HG02571 (cell line): ENCODE results near the gene SPPL2A.
"Not testable (repeated sequence)": the region's sequence is repeated elsewhere in the genome, so short reads cannot be mapped to it uniquely, and the experiment has no call there.

ENCODE experiments used
- ATAC-seq: cut with Tn5 transposase; IDR thresholded peaks from one replicate; pipeline ENCODE4 v1.9.1; 2021; ENCODE audit warnings: mild to moderate bottlenecking, moderate library complexity; ENCODE audit not compliant: unreplicated experiment

The SPPL2A gene

DNA sequence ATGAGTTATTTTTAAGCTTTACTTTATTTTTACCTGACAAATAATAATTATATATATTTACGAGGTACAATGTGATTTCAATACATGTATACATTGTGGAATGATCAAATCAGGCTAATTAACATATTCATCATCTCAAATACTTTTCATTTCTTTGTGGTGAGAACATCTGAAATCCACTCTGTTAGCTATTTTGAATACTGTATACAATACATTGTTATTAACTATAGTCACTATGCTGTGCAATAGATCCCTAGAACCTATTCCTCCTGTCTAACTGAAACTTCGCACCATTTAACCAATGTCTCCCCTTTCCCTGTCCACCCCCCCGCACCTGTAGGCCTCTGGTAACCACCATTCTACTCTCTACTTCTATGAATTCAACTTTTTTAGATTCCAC, 7.9 kb upstream of the SPPL2A start:
- no peak for ATAC-seq

DNA sequence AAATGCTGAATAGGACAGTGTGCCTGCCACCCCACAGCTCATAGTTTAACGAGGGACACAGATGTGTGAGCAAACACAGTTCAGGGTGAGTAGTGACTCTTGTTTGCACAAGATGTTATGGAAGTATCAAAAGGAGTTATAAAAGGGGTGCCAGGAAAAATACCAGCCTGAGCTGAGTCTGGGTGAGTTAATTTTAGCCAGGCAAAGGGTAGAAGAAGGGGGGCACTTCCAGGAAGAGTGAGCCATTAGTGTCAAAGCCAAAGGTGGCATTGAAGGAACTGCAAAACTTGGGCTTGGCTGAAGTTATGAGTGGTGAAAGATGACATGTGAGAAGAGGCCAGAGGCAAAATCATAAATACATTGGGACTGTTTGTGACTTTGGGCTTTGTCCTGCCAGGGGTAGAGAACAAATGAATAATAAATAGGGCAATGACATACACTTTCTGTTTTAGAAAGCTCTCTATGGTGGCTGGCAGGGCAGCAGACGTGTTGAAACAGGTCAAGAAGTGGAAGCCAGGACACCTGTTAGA, 1.9 kb upstream of the SPPL2A start:
- ATAC-seq = no peak

DNA sequence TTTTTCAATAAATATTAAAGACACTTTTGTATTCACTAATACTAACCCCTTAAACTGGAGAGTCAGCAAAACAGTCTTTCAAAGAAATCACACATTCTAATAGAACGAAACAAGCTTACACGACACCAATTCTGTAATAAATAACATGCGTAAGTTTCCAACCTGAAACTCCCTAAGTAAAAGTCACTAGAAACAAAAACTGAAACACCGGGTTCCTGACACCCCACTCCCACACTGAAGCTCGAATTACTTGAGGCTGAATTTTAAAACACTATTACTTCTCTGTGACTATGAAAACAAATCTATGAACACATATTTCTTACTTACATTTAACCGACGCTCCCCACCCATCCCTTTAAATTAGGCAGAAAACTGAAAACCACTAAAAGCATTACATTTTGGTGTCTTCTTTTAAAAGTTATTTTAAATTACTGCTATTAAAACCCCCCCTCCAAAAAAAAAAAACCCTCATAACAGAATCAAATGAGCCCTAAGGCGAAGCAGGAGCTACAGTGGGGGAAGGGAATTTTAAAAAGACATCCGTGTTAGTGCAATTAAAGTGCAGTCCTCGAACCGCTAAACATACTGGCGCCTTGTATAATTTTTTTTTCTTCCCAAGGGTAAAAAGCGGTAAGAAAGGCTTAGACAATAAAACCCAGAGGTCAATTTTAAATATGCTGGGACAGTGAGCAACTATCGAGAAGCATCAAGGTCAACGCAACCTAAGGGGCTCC, 878 bp downstream of the SPPL2A start:
- ATAC-seq = no peak

DNA sequence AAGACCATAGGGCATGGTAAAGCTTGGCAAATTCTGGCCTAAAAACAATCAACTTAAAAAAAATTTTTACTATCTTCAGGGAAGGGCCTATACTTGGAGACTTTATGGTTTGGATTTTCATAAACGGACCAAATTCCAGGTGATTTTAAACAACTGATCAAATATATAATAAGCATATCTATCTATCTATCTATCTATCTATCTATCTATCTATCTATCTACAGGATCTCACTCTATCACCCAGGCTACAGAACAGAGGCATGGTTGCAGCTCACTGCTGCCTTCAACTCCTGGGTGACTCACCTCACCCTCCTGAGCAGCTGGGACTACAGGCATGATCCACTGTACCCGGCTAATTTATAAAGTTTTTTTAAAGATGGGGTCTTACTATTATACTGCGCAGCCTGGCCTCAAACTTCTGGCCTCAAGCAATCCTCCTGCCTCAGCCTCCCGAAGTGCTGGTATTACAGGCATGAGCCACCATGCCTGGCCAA, 6.7 kb downstream of the SPPL2A start:
- ATAC-seq = no peak

DNA sequence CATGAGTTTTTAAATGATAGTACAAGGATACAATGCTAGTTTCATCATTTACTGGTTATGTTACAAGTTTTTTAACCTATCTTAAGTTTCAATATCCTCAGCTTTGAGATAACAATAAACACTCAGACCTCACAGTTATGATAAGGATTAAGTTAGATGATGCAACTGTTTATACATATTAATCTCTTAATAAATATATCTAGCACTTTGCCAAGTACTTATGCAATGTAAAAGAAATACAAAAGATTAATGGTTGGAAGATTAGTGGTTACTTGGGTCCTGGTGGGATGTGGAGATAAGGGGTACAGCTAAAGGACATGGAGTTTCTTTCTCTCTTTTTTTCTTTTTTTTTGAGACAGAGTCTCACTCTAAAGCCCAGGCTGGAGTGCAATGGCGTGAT, 12.0 kb downstream of the SPPL2A start:
- ATAC-seq = no peak

DNA sequence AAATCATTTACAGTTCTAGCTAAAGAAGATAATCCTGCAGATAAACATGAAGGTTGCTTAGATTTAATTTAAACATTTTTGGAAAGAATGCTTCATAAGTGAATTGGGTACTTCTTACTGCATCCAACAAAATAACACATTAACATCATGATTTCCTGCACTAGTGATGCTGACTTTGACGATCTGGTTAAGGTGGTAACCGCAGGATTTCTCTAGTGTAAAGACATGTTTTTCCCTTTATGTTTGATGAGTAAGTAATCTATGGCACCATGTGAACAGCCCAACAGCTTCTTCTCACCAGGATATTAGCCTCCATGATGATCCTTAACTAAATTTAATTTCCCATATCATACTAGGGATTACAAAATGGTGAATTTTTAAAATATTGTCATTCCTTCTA, 14.1 kb downstream of the SPPL2A start:
- ATAC-seq = no peak

DNA sequence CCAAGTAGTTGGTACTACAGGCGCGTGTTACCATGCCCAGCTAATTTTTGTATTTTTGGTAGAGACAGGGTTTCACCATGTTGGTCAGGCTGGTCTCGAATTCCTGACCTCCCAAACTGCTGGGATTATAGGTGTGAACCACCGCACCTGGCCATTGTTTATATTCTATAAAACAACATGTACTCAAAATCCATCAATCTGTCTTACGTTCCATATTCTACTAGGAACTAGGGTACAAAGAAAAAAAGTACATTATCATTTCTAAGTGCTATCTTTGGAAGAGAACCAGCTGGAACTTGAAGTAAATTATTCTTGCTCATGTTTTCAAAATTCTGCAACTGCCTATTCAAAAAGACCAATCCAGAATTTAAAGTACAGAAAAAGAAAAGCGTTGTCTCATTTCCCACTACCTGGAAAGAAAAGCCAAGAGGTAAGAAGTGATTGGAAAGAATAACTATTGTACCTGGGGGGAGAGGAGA, 15.2 kb downstream of the SPPL2A start:
- no peak for ATAC-seq

DNA sequence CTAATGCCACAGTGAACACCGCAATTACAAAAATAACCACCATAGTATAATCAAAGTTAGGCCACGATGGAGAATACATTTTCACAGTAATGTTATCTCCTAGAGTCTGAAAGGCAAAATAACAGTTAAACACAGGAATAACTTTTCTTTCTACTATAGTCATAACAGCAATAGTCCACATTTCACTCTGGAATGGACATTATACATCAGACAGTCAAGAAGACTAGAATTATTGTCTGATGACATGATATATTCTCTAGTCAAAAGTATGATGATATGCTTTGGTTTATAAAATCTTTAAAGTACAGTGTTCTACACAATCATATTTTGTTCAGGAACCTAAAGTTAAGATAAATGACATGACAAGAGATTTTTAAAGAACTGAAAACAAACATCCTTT, 18.0 kb downstream of the SPPL2A start:
- no peak for ATAC-seq

DNA sequence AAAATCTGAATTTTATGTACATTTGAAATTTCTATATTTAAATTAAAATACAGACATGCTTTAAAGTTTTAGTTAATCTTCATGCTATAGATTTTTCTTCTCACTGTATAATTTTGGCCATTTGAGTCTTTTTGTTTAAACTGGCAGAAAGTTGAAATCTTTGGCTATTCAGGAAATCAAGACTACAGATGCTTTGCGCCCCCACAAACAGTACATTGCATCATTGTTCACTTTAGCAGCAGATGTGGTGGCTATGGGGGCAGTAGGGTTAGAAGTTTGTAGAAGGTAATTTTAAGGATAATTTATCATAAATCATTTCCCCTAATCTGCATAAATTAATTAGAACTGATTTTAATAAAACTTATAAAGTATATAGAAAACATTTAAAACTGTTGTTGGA, 20.9 kb downstream of the SPPL2A start:
- ATAC-seq = no peak

DNA sequence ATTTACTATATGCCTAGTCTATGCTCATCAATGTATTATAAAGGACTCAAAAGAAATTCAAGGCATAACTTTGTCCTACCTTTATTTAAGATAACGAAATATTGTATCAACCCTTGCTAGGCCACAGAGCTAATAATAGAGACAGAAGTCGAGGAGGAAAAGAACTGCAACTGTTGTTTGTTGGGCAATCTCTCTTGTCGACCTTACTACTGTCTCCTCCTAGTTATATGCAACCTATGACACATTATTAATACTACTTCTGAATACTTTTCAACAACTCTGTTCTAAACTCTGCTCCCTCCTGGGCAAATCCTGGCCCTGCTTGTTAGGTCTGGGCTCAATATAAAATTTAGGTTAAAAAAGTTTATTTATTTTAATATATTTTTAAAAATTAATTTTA, 24.6 kb downstream of the SPPL2A start:
- ATAC-seq = no peak

DNA sequence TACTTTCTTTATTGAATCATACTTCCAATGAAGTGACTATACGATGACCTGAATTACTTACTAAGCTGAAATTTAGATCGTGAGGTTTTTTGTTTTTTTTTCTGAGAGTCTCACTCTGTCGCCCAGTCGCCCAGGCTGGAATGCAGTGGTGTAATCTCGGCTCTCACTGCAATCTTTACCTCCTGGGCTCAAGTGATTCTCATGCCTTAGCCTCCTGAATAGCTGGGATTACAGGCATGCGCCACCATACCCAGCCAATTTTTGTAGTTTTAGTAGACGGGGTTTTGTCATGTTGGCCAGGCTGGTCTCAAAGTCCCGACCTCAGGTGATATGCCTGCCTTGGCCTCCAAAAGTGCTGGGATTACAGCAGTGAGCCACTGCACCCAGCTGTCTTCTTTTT, 28.7 kb downstream of the SPPL2A start:
- ATAC-seq = no peak

DNA sequence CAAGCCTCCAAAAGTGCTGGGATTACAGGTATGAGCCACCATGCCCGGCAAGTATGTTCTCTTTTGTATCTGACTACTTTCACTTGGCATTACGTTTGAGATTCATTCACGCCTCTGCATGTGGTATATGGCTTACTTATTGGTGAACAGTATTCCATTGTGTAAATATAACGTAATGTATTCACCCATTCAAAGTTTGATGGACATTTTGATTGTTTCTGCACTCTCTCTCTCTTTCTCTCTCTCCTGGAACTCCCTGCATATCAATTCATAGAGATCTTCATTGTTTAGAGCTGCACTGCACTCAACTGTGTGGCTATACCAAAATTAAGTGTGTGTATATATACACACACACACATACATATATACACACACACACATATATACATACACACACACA, 30.4 kb downstream of the SPPL2A start:
- no peak for ATAC-seq

DNA sequence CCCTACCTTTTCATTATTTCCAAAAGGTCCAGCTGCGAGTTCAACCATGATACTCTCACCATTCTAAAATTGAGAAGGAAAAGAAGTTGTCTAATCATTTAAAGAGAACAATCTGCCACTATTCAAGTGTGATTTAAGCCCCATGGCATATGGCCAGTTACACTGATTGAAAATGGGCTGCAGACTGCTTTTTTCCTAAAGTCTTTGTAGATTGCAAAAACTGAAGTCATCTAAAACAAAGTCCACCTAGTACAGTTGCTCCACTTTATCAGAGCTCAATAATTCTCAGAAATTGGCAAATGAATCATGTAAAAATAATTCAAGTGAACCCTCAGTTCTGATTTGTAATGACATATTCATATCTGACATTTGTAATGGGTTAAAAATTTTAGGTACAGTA, 39.2 kb downstream of the SPPL2A start:
- ATAC-seq = no peak

DNA sequence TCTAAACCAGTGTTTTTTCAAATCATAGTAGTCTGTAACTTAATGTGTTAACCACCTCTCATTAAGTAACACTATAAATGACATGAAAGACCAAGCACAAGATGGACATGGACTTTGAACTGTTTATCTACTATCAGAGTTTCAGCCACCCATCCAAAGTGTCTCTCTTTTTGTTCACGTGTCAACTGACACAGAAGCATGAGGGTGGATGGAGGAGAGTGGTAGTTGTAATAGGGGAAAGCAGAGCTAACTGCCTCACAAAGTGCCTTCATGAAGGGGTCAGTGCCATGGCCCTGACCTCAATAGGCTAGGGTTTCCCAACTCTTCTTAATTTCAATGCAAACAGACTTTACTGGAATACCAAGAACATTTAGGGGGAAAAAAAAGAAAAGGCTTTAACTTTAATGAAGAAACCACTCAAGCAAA, 46.8 kb downstream of the SPPL2A start:
- ATAC-seq = no peak

DNA sequence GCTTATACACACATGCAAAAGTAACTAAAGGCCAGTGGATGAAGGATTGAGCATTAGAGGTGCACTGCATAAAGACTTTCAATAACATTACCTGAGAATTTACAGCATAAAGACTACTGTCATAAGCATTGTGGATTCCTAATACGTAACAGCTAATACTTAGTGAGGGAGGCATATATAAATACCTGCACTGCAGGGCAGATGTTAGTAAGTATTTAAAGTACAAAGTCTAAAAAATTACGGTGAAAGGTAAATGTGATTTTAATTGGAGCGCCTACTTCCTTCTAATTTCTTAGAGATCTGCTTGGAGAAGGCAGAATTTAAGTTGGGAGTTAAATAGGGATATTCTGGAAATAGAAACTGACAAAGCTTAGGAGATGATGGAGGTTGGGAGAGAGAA, 53.5 kb downstream of the SPPL2A start:
- ATAC-seq = no peak

DNA sequence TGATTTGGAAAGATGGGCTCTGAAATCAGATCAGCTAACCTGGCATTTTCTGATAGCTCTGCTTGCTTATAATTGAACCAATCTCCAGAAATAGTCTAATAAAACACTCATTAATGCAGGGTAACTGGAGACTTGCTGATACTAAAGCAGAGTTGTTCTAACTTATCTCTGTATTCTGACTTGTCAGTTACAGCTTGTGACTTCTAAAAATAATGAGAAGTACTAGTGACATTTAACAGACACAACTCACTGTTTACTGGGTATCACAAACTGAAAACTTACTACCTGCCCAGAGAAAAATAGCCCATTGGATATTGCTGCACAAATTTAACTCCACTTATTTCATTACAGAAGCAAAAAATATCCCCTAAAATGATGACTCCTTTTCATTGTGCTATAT, 54.9 kb downstream of the SPPL2A start:
- no peak for ATAC-seq

DNA sequence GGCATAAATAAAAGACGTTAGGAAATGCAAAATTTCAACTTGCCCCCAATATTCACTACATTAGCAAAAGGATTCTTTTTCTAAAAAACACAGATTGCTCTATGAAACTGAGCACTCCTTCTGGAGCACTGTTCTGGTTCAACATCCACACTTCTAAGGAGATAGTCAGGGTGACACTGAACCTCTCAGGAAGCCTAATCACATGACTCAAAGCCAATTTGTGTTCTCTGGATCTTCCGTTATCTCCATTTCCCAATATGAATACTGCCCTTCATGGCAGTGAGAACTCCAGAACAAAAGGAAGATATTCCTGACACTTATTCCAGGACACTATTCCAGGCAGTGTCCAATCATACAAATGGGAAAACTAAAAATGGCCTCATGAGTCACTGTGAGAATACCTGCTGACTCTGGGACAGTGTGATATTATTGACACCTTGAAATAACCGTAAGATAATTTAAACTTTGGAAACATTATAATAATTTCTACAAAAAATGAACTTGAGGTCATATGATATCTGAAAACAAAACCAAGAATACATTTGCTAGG, 57.6 kb downstream of the SPPL2A start:
- ATAC-seq = no peak

DNA sequence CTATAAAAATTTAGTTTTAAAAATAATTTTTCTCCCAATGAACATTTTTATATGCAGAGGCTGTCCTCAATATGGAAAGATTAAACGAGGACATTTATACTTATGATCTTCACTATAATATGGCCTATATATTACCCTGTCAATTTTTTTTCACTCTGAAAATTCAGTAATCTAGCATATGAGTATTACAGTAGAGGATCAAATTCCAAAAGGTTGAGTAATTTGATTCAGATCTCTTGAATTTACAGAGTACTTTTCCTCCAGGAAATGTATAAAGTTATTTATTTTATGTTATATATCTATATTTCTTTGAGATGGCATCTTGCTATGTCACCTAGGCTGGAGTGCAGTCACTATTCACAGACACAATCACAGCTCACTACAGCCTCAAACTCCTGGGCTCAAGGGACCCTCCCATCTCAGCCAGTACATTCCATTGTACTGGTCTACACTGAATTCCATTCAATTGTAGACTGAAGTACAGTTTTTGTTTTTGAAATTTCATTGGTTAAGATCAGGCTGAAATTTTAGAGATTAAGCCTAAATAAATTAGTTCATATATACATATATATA, 62.7 kb downstream of the SPPL2A start:
- no peak for ATAC-seq

DNA sequence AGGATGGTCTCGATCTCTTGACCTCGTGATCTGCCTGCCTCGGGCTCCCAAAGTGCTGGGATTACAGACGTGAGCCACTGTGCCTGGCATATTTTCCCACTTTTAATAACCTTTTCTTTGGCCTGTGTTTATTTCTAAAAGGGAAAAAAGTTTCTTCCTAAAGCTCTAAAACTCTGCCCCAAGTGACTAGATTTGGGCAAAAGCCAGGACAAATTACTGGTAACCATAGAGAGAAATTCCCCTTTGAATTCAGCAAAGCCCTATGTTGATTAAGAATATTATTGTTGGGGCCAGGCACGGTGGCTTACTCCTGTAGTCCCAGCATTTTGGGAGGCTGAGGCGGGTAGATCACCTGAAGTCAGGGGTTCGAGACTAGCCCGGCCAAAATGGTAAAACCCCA, 67.4 kb downstream of the SPPL2A start:
- no peak for ATAC-seq

DNA sequence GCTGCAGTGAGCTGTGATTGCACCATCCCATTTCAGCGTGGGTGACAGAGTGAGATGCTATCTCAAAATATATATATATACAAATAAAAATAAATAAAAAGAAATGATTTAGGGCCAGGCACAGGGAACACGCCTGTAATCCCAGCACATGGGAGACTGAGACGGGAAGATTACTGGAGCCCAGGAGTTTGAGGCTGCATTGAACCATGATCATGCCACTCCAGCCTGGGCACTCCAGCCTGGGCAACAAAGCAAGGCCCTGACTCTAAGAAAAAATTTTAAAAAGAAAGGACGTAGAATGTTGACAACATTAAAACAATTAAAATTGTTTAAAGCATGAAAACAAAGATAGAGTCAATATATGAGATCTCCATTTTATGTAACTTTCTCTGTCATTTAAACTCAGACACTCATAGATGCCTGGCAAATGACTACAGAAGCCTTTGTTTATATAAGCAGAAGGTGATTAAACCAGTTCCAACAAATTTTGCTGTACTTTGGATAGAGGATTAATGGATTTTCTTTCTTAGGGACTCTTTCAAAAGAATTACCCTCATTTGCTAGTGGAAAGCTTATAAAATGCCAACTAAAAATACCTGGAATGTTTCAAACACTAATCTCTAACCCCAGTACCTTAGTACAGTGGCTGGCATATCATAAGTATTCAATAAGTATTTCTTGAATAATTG, 68.3 kb downstream of the SPPL2A start:
- ATAC-seq = no peak

DNA sequence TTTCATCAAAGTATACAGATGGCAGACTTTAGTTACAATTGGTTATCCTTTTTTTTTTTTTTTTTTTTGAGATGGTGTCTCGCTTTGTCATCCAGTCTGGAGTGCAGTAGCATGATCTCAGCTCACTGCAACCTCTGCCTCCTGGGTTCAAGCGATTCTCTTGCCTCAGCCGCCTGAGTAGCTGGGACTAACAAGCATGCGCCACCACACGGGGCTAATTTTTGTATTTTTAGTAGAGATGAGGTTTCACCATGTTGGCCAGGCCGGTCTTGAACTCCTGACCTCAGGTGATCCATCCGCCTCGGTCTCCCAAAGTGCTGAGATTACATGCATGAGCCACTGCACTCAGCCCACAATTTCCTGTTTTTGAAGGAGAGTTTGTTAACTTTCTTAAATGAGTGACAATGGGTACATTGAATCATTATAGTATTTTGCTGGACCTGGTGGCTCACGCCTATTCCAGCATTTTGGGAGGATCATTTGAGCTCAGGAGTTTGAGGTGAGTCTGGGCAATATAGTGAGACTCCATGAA, 70.8 kb downstream of the SPPL2A start:
- not testable (repeated sequence) for ATAC-seq
